GM12878 (cell line): Measurements from ENCODE around the gene ZNF761.
"Not testable (repeated sequence)": the region's sequence is repeated elsewhere in the genome, so short reads cannot be mapped to it uniquely, and the experiment has no call there.

Experiments used
- BCL11A ChIP-seq: IDR thresholded peaks from 2 replicates; pipeline ENCODE4 v1.6.1; 2011; ENCODE audit warnings: low read depth, low read length
- CHD1 ChIP-seq: IDR thresholded peaks from 2 replicates; pipeline ENCODE4 v1.6.1; 2012; ENCODE audit warnings: low read depth, low read length, improper control_type of control experiment
- CHD2 ChIP-seq: IDR thresholded peaks from 2 replicates; pipeline ENCODE4 v1.6.1; 2011; ENCODE audit warnings: low read depth, low read length, improper control_type of control experiment, borderline replicate concordance
- EGR1 ChIP-seq, 2 experiments: IDR thresholded peaks; 1 replicate in 1 of 2; 2 replicates in 1 of 2; pipeline ENCODE4 v1.6.1; 2011 to 2012; ENCODE audit warnings: low read depth in 2 of 2, low read length in 2 of 2, borderline replicate concordance in 1 of 2, mild to moderate bottlenecking in 1 of 2, moderate library complexity in 1 of 2
- ETV6 ChIP-seq, 2 experiments: fragments of 450-650 bp in 1 of 2; IDR thresholded peaks in 1 of 2; conservative IDR thresholded peaks in 1 of 2; 2 replicates each; pipeline ENCODE4 v1.6.1; 2014; ENCODE audit warnings: antibody characterized with exemption in 1 of 2, borderline replicate concordance in 1 of 2, low read depth in 1 of 2, mild to moderate bottlenecking in 1 of 2, moderate library complexity in 1 of 2
- HDGF ChIP-seq: fragments of 450-650 bp; IDR thresholded peaks from 2 replicates; pipeline ENCODE4 v1.6.1; 2016; ENCODE audit warnings: antibody characterized with exemption
- NRF1 ChIP-seq: conservative IDR thresholded peaks from 2 replicates; pipeline ENCODE4 v1.6.1; 2011; ENCODE audit warnings: mild to moderate bottlenecking, low read depth, low read length, improper control_type of control experiment
- PAX5 ChIP-seq: IDR thresholded peaks from 2 replicates; pipeline ENCODE4 v1.6.1; 2011; ENCODE audit warnings: low read depth, low read length, borderline replicate concordance
- POLR2A ChIP-seq: IDR thresholded peaks from 2 replicates; pipeline ENCODE4 v1.6.1; 2011; ENCODE audit warnings: low read depth, mild to moderate bottlenecking, low read length
- POLR2AphosphoS5 ChIP-seq: IDR thresholded peaks from 2 replicates; pipeline ENCODE4 v1.6.1; 2011; ENCODE audit warnings: mild to moderate bottlenecking, low read length, inconsistent platforms
- SUZ12 ChIP-seq: fragments of 200-600 bp; sonication (generic); IDR thresholded peaks from one replicate; pipeline ENCODE4 v1.6.1; 2018; ENCODE audit warnings: antibody characterized with exemption, mild to moderate bottlenecking; ENCODE audit not compliant: unreplicated experiment
- ZNF207 ChIP-seq: fragments of 450-650 bp; IDR thresholded peaks from 2 replicates; pipeline ENCODE4 v1.6.1; 2014; ENCODE audit warnings: antibody characterized with exemption, mild to moderate bottlenecking, borderline replicate concordance
- TF ChIP-seq, protein P1 (sequence below), 3 experiments: IDR thresholded peaks in 2 of 3; conservative IDR thresholded peaks in 1 of 3; 2 replicates each; pipeline ENCODE4 v1.5.1; 2011; ENCODE audit warnings: low read depth in 3 of 3, low read length in 3 of 3, mild to moderate bottlenecking in 3 of 3, control low read depth in 2 of 3, moderate library complexity in 2 of 3, inconsistent platforms in 1 of 3, mixed read lengths in 1 of 3; ENCODE audit not compliant: control insufficient read depth in 2 of 3, insufficient read depth in 1 of 3; ENCODE audit errors: extremely low read depth in 1 of 3
- TF ChIP-seq, protein P2 (sequence below): fragments of 450-650 bp; IDR thresholded peaks from 2 replicates; pipeline ENCODE4 v1.6.1; 2017; ENCODE audit warnings: mild to moderate bottlenecking, moderate library complexity

DNA sequence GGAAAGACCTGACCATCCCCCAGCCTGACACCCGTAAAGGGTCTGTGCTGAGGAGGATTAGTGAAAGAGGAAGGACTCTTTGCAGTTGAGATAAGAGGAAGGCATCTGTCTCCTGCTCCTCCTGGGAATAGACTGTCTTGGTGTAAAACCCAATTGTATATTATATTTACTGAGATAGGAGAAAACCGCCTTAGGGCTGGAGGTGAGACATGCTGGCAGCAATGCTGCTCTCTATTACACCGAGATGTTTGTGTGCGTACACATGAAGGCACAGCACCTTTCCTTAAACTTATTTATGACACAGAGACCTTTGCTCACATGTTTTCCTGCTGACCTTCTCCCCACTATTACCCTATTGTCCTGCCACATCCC is 66.2 kb downstream of the ZNF761 start:
- TF ChIP-seq, protein P1, sequence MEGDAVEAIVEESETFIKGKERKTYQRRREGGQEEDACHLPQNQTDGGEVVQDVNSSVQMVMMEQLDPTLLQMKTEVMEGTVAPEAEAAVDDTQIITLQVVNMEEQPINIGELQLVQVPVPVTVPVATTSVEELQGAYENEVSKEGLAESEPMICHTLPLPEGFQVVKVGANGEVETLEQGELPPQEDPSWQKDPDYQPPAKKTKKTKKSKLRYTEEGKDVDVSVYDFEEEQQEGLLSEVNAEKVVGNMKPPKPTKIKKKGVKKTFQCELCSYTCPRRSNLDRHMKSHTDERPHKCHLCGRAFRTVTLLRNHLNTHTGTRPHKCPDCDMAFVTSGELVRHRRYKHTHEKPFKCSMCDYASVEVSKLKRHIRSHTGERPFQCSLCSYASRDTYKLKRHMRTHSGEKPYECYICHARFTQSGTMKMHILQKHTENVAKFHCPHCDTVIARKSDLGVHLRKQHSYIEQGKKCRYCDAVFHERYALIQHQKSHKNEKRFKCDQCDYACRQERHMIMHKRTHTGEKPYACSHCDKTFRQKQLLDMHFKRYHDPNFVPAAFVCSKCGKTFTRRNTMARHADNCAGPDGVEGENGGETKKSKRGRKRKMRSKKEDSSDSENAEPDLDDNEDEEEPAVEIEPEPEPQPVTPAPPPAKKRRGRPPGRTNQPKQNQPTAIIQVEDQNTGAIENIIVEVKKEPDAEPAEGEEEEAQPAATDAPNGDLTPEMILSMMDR (IDR thresholded peaks at IDR 0.05 in 2 of 3, conservative IDR thresholded peaks at IDR 0.05 in 1 of 3; ENCODE audit: control insufficient read depth in 2 of 3, extremely low read depth in 1 of 3, insufficient read depth in 1 of 3, low read depth in 3 of 3, low read length in 3 of 3) = not testable (repeated sequence)
- not testable (repeated sequence) for TF ChIP-seq CHD2; HDGF; ZNF207; ETV6 (conservative IDR thresholded peaks at IDR 0.05 in 1 of 2, IDR thresholded peaks at IDR 0.05 in 1 of 2; ENCODE audit: borderline replicate concordance in 1 of 2, low read depth in 1 of 2); EGR1 (IDR thresholded peaks at IDR 0.05; ENCODE audit: borderline replicate concordance in 1 of 2, low read depth in 2 of 2, low read length in 2 of 2); POLR2AphosphoS5; PAX5; SUZ12; NRF1; BCL11A; CHD1; POLR2A
- TF ChIP-seq, protein P2, sequence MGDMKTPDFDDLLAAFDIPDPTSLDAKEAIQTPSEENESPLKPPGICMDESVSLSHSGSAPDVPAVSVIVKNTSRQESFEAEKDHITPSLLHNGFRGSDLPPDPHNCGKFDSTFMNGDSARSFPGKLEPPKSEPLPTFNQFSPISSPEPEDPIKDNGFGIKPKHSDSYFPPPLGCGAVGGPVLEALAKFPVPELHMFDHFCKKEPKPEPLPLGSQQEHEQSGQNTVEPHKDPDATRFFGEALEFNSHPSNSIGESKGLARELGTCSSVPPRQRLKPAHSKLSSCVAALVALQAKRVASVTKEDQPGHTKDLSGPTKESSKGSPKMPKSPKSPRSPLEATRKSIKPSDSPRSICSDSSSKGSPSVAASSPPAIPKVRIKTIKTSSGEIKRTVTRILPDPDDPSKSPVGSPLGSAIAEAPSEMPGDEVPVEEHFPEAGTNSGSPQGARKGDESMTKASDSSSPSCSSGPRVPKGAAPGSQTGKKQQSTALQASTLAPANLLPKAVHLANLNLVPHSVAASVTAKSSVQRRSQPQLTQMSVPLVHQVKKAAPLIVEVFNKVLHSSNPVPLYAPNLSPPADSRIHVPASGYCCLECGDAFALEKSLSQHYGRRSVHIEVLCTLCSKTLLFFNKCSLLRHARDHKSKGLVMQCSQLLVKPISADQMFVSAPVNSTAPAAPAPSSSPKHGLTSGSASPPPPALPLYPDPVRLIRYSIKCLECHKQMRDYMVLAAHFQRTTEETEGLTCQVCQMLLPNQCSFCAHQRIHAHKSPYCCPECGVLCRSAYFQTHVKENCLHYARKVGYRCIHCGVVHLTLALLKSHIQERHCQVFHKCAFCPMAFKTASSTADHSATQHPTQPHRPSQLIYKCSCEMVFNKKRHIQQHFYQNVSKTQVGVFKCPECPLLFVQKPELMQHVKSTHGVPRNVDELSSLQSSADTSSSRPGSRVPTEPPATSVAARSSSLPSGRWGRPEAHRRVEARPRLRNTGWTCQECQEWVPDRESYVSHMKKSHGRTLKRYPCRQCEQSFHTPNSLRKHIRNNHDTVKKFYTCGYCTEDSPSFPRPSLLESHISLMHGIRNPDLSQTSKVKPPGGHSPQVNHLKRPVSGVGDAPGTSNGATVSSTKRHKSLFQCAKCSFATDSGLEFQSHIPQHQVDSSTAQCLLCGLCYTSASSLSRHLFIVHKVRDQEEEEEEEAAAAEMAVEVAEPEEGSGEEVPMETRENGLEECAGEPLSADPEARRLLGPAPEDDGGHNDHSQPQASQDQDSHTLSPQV = not testable (repeated sequence)
